GM12892 (cell line): Measurements from ENCODE around the gene AADACL2.

Experiments
- POLR2A ChIP-seq: IDR thresholded peaks from 2 replicates; pipeline ENCODE4 v1.6.1; 2011; ENCODE audit warnings: low read depth, low read length, control low read depth
- POLR2AphosphoS5 ChIP-seq: IDR thresholded peaks from 2 replicates; pipeline ENCODE4 v1.6.1; 2011; ENCODE audit warnings: low read depth, low read length, control low read depth

DNA sequence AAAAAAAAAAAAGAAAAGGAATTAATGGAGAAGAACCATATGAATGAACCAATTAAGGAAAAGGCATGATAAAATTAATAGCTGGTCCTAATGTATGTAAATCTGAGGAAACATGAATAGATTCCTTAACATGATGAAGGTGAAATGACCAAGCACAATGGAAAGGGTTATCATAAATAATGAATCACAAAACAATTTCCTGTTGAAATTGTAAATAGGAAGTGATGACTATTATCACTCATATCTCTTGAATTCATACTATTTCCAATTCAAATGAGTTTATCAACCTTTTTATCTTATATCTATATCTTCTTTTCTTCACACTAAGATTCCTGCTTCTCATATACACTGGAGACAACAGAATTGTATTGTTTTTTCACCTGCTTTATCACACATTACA, 32.0 kb downstream of the AADACL2 start:
- TF ChIP-seq POLR2A (no peak), POLR2AphosphoS5 (no peak)
